T-helper 9 cell (primary cell): Measurements from ENCODE around the gene C15orf40.

Experiments
- DNase-seq: peaks from one replicate; pipeline ENCODE4 v3.0.0-alpha.2; 2020

The C15orf40 gene

GRCh38 chr15:82992436-82992998 is 18.9 kb downstream of the C15orf40 start:
- no peak for DNase-seq

GRCh38 chr15:82986442-82986780 is 25.0 kb downstream of the C15orf40 start:
- no peak for DNase-seq

DNA sequence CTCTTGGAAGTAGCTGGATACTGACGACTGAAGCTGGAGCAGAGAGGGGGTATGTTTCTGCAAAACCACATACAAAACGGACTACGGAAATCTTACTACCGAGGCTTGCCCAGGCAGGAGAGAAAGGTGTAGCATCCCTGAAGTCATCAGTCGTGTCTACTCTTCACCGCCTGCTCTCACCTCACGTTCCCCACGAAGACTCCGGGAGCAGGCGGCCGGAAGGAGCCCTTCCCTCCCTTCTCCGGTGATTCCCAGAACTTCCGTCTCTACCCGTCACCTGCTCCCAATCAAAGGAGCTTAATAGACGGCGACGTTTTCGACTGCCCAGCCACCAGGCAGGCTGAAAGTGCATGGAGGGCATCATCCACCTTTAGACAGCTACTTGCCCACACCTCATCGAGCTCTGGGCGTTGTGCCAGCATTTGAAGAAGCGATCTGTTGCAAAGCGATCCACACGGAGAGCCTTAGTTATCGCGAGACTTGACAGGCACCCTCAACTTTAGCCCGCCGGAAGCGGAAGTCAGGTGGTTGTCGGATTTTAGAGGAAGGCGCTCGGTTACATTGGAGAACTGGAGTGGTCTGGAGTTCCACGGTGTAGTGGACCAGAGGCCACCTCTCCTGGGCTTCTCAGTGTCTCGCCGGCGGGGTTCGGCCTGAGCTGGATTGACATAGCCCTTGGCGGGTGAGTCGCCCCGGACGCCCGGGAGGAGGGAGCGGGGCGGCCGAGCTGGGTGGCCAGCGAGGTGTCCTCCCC is 25.6 kb downstream of the C15orf40 start, which contains the start of gene RAMAC:
TSS of gene RAMAC (plus strand) at position 523 of the 754 bp plus-strand sequence. CDS start 2,809 bp downstream, outside the sequence.
- peak; percentile 89 for DNase-seq

- no peak for DNase-seq
These were observed 30.5 kb downstream of the C15orf40 start for GRCh38 chr15:82980981-82981380.

- DNase-seq: no peak
These were observed 31.7 kb downstream of the C15orf40 start for GRCh38 chr15:82979726-82980125.

GRCh38 chr15:82978438-82978837 is 33.0 kb downstream of the C15orf40 start:
- DNase-seq: no peak

GRCh38 chr15:82977076-82977475 is 34.4 kb downstream of the C15orf40 start:
- no peak for DNase-seq

GRCh38 chr15:82972990-82973389 is 38.4 kb downstream of the C15orf40 start:
- no peak for DNase-seq

DNA sequence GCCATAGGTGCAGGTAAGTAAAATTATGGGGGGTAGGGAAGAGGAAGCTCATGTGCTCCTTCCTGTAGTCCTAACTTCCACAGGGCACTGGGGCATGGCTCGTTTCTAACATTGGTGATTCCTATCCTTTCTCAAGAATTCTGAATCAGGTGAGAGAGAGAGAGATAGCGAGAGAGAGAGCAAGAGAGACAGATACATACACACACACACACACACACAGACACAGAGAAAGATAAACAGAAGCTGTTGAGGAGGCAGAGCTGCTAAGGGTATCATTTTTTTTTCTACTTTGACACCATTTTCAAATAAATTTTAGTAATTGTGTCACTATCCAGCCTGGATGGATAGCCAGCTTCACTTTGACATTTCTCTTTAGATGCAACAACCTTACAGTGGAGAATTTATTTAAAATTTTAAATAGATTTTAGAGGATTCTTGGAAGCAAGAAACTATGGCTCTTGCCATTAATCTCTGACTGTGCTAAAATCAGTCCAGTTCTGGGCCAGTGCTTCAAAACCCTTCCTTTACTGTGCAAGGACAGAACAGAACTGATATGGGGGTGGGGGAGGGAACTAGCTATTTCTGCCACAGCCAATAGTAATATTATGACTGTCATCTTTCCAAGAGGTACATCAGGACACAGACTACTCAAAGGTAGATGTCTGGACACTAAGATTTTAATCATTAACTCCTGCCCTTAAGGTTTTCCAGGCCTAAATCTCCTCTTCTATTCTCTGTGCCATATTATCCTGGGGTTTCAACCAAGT is 40.0 kb downstream of the C15orf40 start:
- no peak for DNase-seq

GRCh38 chr15:82970696-82971095 is 40.7 kb downstream of the C15orf40 start:
- no peak for DNase-seq

- no peak for DNase-seq
These were observed 41.3 kb downstream of the C15orf40 start for GRCh38 chr15:82970078-82970686.

- no peak for DNase-seq
These were observed 42.1 kb downstream of the C15orf40 start for GRCh38 chr15:82969353-82969752.

GRCh38 chr15:82968066-82968465 is 43.4 kb downstream of the C15orf40 start:
- no peak for DNase-seq

GRCh38 chr15:82966671-82967071 is 44.8 kb downstream of the C15orf40 start:
- DNase-seq: no peak

- DNase-seq: no peak
These were observed 46.5 kb downstream of the C15orf40 start for GRCh38 chr15:82964890-82965289.

GRCh38 chr15:82963471-82964341 is 47.7 kb downstream of the C15orf40 start:
- no peak for DNase-seq

- DNase-seq: no peak
These were observed 50.7 kb downstream of the C15orf40 start for GRCh38 chr15:82960766-82961165.

- DNase-seq: no peak
These were observed 52.0 kb downstream of the C15orf40 start for GRCh38 chr15:82959423-82959822.

- no peak for DNase-seq
These were observed 52.8 kb downstream of the C15orf40 start for GRCh38 chr15:82958638-82959037.

DNA sequence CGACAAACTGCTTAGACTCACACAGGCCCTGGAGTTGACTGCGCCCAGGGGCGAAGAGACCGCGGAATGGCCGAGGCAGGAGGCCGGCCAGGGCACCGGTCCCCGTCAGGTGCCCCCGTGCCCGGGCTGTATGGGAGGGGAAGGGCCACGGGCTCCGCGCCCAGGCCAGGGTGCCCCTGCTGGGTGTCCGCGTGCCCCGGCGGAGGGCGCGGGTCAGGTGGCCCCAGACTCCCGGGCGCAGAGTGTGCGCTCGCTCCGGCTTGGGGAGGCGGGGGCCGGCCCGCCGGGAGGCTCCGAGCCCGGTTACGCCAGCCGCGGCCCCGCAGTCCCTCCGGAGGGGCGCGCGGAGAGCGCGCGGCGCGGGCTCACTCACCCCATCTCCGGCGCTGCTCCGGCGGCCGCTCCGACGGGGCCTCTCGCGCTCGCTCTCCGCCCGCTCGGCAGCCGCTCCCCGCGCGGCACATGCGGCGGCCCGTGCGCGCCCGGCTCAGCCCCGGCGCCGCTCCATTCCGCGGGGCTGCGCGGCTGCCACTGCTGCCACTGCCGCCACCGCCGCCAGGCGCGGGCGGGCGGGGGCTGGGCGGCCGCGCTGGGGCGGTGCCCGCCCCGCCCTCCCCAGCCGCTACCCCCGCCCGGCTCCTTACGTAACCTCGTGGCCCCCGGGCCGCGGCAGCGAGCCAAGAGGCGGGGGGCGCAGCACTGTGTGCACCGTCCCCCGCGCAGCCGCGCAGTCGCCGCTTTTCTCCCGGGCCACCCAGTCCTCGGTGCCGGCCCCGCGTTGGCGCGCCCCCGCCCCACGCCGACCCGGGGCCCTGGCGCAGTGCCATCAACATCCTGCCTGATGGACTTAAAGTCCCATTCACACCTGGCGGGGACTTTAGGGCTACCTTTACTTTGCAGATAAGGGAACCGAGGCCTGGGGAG is 59.0 kb downstream of the C15orf40 start, which contains the start of gene HOMER2:
TSS of gene HOMER2 (minus strand) at position 563 of the 924 bp plus-strand sequence. CDS start at position 378, 185 bp downstream.
- no peak for DNase-seq
